ENCODE data around the gene RNF224.
A peak's percentile ranks its signal among the peaks of the same experiment; 100 is the strongest.

Gene RNF224

DNA sequence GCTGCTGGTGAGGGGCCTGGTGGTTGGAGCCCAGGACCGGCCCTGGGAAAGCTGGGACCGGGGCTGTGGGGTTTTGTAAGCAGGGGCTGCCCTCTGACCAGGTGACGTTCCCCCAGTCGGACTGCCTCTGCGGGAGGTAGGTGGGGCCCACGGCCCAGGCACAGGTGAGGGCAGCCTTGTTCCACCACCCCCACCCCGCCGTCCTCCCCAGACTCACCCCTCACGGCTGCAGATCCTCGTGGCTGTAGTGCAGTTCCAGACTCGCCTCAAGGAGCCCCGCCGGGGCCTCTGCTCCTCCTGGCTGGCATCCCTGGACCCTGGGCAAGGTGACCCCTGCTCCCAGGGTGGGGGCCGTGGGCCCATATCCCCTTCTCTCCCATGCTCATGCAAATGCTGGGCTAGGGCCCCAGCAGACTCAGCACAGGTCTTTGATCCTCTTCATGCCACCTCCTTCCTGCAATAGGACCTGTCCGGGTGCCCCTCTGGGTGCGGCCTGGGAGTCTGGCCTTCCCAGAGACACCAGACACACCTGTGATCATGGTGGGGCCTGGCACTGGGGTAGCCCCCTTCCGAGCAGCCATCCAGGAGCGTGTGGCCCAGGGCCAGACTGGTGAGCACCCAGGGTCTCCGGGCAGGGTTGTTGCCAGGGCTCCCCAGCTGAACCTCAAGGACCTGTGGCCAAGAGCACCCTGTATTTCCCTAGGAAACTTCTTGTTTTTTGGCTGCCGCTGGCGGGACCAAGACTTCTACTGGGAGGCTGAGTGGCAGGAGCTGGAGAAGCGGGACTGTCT lies 11.9 kb upstream of the RNF224 start:
- DNase-seq: no peak

DNA sequence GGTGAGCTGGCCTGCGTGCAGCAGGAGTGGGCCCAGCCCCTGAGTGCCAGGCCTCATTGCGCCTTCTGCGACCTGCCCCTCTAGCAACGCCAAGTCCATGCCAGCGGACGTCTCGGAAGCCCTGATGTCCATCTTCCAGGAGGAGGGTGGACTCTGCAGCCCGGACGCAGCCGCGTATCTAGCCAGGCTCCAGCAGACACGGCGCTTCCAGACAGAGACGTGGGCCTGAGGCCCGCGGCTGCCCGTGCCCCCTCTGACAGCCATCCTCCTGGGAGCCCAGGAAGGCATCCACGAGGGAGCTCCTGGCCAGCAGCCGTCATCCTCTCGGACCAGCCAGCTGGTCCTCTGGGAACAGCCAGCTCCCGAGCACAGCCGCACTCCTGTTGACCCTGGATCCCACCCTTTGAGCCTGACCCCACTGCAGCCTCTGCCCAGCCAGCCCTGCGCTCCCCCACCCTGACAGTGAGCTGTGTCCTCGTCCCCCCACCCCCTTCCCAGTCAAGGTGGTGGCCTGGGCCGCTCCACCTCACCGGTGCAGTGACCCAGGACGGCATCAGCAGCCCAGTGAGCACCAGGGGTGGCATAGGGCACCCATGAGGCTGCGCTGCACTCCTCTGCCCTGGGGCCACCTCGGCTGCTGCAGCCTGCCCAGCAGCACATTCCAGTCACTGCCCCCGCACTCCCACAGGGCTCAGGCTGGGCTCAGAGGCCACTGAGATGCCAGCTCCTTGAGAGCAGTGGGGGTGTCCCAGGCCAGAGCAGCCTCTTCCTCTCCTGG lies 10.9 kb upstream of the RNF224 start:
- no peak for DNase-seq

DNA sequence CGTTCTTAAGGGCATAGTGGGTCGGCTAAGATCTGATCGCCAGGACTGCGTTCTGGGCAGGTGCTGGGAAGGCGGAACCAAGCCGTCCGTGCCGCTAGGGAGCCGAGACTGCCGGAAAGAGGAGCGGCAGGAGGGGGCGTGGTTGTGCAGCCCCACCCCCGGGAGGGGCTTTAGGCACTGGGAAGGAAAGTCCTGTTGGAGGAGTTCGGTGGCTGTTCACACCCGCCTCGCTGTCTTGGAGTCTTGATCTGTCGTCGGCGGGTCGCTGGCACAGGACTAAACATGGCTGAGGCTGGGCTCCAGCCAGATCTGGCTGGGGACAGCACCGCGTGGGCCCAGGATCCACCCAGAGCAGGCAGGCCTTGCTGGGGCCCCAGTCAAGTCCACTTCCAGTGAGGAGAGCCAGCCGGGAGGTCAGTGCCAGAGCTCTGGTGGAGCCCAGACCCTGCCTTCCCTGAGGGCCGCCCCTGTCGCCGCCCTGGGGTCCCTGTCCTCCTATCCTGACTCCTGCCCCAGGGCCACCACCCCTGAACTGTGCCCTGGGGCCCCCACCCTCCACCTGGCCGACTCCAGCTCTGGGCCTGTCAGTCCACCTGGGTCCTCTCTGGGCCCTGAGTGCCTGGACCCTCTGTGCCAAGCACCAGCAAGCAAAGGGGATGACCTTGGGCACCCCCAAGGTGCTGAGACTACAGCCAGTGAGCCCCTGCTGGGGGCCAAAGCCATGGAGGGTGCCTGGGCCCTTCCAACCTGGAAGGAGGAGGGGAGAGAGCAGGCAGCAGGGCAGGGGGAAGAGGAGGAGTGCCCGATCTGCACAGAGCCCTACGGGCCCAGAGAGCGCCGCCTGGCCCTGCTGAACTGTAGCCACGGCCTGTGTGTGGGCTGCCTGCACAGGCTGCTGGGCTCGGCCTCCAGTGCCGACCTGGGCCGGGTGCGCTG lies 9.8 kb upstream of the RNF224 start:
- DNase-seq: peak in 1 of 2 experiments; percentile 84

DNA sequence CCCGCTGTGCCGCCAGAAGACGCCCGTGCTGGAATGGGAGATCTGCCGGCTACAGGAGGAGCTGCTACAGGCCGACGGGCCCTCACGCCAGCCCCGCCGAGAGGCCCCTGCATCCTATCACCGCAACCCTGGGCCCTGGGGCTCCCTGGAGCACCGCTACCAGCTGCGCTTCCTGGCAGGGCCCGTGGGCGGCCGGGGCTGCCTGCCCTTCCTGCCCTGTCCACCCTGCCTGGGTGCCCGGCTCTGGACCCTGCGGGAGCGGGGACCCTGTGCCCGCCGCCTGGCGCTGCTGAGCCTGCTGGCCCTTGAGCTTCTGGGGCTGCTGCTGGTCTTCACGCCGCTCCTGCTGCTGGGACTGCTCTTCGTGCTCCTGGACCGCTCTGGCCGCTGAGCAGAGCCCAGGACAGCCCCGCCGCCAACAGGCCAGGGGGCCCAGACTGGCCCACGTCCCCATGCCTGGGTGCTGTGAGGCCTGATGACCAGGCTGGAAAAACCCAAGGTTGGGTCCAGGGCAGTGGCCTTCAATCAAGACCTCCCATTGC lies 9.0 kb upstream of the RNF224 start:
- DNase-seq: no peak

DNA sequence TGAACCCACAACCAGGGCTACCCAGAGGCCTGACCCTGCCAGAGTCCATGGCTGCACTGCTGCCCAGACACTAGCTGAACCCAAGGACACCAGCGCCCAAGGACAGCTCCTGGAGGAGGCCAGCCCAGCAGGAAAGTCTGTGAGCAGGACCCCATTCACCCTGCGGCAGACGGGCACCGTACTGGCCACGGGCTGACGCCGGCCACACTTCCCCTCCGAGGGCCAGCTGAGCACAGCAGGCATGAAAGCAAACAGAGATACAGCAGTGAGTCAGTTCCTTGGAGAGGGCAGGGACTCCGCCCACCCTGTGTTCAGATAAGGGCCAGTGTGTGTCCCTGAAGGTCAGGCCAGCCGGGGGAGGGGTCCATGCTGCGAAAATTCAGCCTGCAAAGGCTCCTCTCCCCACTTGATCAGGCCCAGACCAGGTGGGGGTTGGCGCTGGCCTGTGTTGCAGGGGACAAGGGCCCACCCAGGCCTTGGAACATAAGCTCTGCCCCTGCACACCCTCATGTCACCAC lies 8.5 kb upstream of the RNF224 start:
- DNase-seq: no peak

DNA sequence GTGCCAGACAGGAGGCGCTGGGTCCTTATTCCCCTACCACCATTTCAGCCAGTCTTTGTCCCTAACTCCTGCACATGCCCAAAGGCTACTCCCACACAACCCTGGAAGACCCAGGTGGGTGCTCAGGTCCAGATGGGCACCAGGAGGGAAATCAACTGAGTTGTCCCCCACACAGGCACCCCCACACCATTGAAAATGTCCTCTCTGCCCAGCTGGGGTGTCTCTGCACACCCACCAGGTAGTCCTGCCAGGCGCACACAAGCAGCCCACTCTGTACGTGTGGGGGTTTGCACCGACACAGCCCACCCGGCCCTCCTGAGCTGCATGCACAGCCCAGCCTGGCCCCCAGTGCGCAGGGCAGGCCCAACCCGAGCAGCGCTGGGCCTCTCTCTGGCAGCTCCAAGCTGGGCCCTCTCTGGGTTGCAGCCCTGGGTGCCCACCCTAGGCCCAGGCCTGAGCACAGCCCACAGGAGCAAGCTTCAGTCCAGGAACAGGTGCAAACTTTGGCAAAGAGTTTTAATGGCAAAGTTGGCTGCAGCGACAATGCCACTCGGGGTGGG lies 7.5 kb upstream of the RNF224 start:
- DNase-seq: no peak

DNA sequence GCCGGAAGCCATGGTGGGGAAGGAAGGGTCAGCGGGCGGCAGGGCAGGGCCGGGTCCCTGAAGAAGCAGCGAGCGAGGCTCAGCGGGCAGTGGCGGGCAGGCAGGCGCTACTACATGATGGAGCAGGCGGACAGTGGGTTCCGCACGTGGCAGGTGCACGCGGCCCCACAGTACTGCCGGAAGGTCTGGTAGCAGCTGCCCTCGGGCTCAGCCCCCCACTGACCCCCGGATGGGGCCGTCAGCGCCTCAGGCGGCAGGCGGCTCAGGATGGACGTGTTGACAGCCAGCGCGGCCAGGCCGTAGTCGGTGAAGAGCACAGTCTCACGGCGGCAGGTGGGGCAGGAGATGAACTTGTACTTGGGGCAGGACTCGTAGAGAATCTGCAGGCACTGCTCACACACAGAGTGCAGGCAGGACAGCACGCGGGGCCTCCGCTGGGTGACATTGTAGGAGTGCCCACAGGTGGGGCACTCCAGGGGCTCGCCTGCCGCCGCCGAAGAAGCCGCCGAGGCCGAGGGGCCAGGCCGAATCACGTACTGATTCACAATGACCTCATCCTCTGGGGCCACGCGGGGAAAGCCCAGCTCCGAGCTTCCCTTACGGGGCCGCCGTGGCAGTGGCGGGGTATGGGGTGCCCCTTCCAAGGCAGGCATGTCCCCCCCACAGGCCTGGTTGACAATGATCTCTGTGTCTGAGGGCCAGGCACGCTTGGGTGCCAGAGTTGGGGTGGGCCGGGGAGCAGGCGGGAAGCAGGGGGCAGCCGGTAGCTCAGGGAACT lies 6.8 kb upstream of the RNF224 start:
- DNase-seq: no peak

DNA sequence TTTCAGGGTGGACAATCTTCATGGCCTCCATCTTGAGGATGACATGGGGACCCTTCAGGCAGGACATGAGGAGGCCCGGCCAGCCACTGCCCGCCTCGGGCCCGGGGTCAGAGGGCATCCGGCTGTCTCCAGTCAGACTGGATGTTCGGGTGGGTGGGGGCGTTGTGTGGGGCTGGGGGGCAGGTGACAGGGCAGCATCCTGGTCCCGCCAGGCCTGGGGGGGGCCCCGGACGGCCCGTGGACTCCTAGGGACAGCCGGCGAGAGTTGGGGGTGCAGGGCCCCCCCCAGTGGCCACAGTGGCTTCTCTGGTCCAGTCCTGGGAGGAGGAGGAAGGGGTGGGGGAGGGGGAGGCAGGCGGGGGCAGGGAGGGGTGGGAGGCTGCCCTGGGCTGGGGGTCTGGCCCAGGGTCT lies 6.2 kb upstream of the RNF224 start:
- no peak for DNase-seq

DNA sequence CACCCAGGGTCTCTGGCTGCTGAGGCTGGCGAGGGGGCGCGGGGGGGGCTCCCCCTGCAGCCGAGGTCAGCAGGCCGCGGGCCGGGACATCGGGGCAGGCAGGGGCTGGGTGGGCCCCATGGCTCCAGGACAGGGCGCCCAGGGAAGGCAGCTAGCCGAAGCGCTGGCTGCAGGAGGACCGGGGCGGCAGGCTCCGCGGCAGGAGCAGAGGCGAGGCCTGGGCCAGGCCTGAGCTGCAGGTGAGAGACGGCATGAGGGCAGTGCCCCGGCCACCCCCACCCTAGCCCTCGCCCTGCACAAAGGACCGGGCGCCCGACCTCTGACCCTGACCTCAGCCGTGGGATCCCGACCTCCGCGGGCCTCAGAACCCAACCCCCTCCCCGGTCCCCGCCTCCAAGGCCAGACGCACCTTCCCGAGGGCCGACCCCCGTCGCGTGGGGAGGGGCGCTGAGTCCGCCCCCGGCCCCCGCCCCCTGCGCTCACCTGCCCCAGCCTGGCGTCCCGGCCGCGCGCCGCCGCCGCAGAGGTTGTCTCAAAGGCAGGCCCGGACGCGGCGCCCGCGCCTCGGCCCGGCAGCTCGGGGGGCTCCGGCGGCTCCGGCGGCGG lies 5.7 kb upstream of the RNF224 start:
- peak in 1 of 2 experiments; percentile 61 for DNase-seq

DNA sequence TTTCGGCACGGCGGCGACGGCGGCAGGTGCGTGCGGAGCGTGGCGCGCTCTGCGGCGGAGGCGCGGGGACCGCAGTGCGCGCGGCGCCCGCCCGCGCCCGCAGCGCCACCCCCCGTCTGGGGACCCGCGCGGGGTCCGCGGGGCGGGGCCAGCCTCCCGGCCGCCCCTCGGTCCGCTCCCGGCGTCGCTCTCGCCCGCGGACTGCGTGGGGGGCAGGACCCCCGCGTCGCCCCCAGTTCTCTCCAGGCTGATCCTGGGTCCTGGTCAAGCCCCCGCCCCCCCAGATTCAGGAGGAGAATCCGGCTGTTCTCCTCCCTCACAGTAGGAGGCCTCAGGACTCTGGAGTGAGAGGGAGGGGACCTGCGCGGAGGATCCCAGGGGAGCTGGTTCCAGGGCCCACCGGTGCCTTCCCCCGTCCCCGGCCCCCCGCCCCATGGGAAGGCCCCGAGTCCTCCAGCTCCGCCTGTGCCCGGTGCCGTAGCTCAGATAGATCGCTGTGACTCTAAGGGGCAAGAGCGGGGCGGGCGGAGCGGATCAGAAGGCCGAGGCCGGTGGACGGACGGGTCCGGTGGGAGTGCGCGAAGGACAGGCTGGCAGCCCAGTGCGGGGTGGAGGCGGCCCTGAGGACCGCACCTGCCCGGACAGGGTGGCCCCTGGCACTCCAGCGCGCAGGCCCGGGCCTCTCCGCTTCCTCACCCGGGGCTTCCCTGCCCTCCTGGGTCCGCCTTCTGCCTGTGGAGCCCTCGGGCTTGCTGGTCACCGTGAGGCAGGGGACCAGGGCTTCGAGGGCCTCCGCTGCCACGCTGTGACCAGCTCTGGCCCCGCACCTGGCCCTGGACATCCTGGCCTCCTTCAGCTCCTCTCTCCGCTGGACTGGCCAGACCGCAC lies 4.9 kb upstream of the RNF224 start, which contains the start of gene RNF208:
Gene RNF208, minus strand, starts transcription at position 51 of the 888 bp plus-strand sequence. CDS start 1,028 bp downstream, outside the sequence.
- DNase-seq: peak in 1 of 2 experiments; percentile 45

DNA sequence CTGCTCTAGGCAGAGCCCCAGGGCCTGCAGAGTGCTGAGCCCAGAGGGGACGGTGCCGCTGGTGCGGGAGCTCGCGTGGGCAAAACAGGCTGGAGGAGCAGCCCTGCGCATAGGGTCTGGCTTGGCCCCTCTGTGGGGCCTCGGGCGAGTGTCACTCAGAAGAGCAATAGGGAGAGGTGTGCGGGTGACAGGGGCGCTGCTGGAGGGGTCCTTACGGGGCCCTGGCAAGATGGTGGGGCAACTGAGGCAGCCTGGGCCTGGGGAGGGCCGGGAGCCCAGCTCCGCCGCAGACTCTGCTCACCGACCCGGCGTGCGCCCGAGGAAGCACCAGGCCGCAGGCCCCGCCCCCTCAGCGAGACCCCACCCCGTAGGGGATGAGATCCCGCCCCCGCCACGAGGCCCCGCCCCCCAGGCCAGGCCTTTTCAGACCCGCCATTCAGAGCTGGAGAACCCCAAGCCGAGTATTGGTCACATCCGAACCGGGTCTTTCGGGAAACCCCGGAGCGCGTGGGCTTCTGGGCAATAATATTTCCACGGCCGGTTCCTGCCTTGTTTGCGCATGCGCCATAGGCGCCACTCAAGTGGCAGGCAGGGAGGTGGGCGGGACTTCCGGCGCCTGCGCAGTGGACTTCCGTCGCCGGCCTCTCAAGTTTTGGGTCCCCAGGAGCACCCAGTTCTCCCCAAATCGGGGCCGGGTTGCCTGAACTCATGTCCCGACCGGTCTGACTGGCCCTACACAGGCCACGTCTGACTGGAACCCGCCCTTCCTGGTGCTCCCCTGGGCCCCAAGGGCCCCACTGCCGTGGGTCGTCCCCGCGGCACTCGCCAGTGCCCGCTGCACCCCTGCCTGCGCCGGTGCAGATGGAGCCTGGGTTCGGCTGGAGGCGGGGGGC lies 4.0 kb upstream of the RNF224 start:
- peak; percentile 87 to 96 for DNase-seq

DNA sequence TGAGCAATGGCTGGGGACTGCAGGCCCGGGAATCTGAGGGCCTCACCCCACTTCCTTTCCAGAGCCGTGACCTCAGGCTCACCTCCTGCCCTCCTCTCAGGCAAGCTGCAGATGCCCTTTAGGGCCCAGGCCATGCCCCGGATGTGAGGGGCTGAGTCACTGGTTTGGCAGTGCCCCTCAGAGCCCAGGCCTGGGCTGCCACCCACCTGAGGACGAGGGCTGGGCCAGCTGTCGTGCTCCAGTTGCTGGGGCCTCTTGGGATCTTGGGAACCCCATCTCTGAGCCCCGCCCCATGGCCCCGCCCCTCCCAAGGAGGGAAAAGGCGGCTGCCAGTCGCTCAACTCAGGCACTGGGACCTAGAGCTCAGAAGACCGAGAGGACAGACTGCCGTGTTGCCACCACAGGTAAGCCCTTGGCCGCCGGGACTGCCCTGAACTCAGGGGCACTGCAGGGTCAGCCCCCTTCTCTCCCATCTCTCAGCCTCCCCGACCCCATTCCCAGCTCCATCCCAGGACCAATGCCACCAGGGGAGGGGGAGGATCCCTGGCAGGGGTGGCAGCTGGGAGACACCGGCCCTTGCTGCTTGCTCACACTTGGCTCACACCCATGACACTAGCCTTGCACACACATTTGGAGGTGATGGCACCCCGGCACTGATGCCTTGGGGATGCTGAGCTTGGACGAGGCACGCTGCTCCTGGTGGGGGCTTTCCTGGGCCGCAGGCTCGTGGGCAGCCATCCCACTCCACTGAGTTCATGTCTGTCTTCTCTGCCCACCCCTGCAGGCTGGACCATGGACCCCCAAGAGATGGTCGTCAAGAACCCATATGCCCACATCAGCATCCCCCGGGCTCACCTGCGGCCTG lies 2.2 kb upstream of the RNF224 start, which contains the start of gene CYSRT1:
Gene CYSRT1, plus strand, starts transcription at position 345 of the 865 bp plus-strand sequence. Its CDS starts 448 bp downstream, at position 793.
- DNase-seq: no peak

DNA sequence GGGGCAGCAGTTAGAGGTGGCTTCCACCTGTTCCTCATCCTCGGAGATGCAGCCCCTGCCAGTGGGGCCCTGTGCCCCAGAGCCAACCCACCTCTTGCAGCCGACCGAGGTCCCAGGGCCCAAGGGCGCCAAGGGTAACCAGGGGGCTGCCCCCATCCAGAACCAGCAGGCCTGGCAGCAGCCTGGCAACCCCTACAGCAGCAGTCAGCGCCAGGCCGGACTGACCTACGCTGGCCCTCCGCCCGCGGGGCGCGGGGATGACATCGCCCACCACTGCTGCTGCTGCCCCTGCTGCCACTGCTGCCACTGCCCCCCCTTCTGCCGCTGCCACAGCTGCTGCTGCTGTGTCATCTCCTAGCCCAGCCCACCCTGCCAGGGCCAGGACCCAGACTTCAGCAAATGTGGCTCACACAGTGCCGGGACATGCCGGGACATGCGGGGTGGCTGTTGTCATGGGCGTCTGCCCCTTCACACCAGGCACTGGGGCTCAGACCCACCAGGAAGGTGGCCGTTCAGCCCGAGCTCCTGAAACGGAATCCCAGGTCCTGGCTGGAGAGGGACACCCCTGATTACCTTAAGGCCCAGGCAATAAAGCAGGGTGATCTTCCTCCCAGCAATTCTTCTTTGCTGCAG lies 1.5 kb upstream of the RNF224 start:
- no peak for DNase-seq

DNA sequence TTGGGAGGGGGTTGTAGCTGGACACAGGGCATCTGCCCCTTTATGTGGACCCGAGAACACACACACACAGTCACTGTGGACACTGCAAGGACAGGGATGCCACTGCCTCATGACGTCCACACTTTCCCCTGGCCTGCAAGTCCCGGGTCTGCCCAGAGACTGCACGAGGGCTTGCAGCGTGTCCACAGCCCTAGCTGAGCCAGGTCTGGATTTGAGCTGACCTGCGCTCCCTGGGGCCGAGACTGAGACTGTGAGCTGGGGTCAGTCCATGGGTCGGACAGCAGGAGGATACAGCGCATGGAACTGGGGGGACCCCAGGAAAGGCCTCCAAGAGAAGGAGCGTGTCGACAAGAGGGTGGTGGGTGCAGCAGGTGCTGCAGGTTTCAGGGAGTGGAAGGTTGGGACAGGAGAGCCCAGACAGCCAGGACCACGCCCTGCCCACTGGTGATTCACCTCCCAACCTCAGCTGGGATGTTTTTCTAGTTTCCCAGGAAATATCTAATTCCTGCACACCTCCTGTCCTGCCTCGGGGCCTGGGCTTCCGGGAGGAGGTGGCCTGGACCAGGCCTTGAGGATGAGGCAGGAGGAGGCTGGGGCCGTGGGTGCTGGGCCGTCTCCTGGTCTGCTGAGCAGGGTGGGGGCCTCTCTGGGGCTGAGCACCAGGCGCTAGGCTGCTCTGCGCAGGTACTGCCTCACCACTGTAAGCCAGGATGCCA lies 806 bp upstream of the RNF224 start:
- no peak for DNase-seq

DNA sequence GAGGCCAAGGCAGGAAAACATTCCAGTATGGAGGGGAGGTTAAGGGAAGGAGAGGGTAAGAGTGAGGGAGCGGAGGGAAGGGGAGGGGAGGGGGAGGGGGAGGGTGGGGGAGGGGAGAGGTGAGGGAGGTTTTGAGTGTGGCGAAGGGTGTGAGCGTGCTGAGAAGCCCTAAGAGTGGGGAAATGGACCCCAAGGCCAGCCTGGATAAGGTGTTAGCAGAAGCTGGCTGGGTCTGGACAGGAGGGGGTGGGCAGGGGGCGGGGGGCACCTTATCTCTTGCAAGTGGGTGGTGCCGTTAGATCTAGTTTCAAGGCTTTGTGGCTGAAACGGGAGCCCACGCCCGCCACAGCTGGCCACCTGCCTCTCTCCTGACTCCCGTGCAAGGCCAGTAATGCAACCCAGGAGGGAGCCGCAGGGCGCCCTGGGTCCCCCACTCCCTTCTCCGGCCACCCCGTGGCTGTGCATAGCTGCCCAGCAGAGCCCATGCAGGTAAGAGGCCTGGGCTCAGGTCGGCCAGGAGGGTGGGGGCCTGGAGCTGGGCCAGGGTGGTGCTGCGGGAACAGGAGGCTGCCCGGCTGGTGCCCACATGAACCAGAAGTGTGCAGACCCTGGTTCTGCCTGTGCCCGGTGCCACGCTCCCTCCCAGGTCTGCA lies 677 bp downstream of the RNF224 start:
- DNase-seq: no peak

DNA sequence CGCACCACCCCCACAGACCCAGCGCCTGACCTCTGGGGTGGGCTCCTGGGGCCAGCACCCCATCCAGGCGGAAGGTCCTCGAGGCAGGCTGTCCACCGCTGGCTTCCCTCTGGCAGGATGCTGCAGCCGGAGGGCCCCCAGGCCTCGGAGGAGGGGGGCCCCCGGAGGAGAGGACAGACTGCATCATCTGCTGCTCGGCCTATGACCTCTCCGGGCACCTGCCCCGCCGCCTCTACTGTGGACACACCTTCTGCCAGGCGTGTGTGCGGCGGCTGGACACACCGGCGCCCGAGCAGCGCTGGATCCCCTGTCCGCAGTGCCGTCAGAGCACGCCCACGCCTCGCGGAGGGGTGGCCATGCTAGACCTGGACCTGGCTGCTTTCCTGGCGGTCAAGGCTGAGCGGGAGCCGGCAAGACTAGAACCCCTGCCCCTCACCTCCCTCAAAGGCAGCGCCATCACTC lies 1.2 kb downstream of the RNF224 start:
- DNase-seq: no peak
